ENCODE results near the gene FMC1.
"Not testable (repeated sequence)": the region's sequence is repeated elsewhere in the genome, so short reads cannot be mapped to it uniquely, and the experiment has no call there.

The FMC1 gene

DNA sequence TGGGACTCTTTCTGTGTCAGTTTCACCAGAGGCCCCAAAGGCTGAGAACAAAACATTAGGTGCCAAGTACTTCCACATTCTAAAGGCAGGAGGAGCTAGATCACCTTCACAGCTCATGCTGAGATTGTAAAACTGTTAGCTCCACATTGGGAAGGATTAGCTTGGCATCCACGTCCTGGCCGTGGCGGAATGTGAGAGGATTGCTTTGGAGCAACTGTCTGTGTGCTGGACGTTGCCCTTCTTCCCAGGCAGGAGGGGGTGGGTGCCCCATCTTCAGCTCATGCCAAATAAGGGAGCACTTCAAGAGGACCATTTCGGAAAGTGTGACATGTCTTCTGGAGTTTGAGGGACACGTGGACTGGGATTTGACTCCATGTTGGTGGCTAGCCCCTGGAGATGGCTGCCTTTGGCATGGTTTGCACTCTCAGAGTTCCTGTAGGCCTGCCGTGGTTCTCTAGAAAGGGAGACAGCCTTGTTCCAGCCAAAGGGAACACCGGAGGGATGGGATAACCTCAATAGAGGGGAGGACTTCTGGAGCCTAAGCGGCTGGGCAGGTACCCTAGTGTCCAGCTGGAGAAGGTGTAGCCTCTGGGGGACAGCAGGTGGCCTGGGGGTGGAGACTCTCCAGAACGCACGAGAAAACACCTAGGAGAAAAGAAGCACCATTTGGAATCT lies 19.9 kb upstream of the FMC1 start:
- Histone ChIP-seq H3K4me3 (ENCODE audit: low read depth in 1 of 5, low read length in 5 of 5) (no peak overlapping the region), H3K36me3 (ENCODE audit: control insufficient read depth in 5 of 5, insufficient read depth in 5 of 5, low read length in 5 of 5) (no peaks in the 10 kb centered on the region), H3K9ac (ENCODE audit: low read length in 5 of 5) (no peak overlapping the region), H3K9me3 (ENCODE audit: control insufficient read depth in 5 of 5, low read length in 5 of 5) (no peaks in the 10 kb centered on the region), H3K4me1 (ENCODE audit: control insufficient read depth in 5 of 5, insufficient read depth in 5 of 5, low read length in 5 of 5) (no peaks in the 10 kb centered on the region), H3K27me3 (ENCODE audit: control insufficient read depth in 5 of 5, insufficient read depth in 4 of 5, low read length in 5 of 5) (peaks cover 0 to 3% (median 0%) of the 10 kb centered on the region in 5 donors), H3K27ac (ENCODE audit: low read depth, low read length) (no peak overlapping the region)

DNA sequence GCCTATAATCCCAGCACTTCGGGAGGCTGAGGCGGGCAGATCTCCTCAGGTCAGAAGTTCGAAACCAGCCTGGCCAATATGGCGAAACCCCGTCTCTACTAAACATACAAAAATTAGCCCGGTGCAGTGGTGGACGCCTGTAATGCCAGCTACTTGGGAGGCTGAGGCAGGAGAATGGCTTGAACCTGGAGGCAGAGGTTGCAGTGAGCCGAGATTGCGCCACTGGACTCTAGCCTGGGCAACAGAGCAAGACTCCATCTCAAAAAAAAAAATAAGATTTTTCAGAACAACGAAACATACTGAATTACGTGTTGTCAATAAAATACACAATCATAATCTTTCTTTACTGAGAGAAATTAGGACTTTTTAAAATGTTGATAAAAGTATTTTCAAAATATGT lies 16.4 kb upstream of the FMC1 start:
- H3K27me3 ChIP-seq (ENCODE audit: control insufficient read depth in 5 of 5, insufficient read depth in 4 of 5, low read length in 5 of 5), result not testable (repeated sequence)

DNA sequence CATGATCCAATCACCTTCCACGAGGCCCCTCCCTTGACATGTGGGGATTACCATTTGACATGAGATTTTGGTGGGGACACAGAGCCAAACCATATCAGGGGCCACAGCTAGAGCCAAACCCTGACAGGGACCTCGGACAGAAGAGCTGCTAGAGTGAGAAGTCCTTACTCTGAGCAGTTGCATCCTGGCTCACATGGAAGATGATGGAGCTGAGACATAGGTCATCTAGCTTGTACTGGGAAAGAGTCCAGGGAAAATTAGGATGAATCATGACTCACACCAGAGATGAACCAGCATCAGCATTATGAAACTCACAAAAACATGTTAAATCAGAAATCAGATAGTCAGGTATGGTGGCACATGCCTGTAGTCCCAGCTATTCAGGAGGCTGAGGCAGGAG lies 12.8 kb upstream of the FMC1 start:
- Histone ChIP-seq H3K9me3 (ENCODE audit: control insufficient read depth in 5 of 5, low read length in 5 of 5) (no peaks in the 10 kb centered on the region), H3K9ac (ENCODE audit: low read length in 5 of 5) (no peak overlapping the region), H3K36me3 (ENCODE audit: control insufficient read depth in 5 of 5, insufficient read depth in 5 of 5, low read length in 5 of 5) (no peaks in the 10 kb centered on the region)

More for the DNA sequence above, 16.4 kb upstream of the FMC1 start:
- not testable (repeated sequence) for H3K9me3 ChIP-seq (ENCODE audit: control insufficient read depth in 5 of 5, low read length in 5 of 5); H3K27ac ChIP-seq (ENCODE audit: low read depth, low read length); H3K9ac ChIP-seq (ENCODE audit: low read length in 5 of 5); H3K36me3 ChIP-seq (ENCODE audit: control insufficient read depth in 5 of 5, insufficient read depth in 5 of 5, low read length in 5 of 5); H3K4me3 ChIP-seq (ENCODE audit: low read depth in 1 of 5, low read length in 5 of 5); H3K4me1 ChIP-seq (ENCODE audit: control insufficient read depth in 5 of 5, insufficient read depth in 5 of 5, low read length in 5 of 5)

DNA sequence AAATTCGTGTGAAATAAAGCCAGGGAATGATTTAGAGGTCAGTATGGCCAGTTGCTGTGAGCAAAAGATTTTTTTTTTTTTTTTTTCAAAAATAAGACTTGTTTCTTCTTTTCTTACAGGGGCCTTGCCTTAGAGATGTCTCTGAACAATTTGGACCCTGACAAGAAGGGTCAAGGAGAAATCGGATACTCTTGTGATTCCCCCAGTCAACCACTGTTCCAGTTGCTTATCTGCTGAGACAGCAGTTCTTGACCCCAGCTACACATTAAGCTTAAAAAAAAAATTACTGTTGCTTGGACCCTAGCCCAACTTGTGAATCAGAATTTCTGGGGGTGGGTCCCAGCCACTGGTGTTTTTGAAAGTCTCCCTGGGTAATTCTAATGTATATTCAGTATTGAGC lies 12.0 kb upstream of the FMC1 start:
- no peak overlapping the region for H3K4me3 ChIP-seq (ENCODE audit: low read depth in 1 of 5, low read length in 5 of 5)
- no peaks in the 10 kb centered on the region for H3K4me1 ChIP-seq (ENCODE audit: control insufficient read depth in 5 of 5, insufficient read depth in 5 of 5, low read length in 5 of 5)
- H3K36me3 ChIP-seq (ENCODE audit: control insufficient read depth in 5 of 5, insufficient read depth in 5 of 5, low read length in 5 of 5), result no peaks in the 10 kb centered on the region
- no peaks in the 10 kb centered on the region for H3K27me3 ChIP-seq (ENCODE audit: control insufficient read depth in 5 of 5, insufficient read depth in 4 of 5, low read length in 5 of 5)
- H3K27ac ChIP-seq (ENCODE audit: low read depth, low read length), result no peak overlapping the region
- H3K9ac ChIP-seq (ENCODE audit: low read length in 5 of 5), result no peak overlapping the region
- H3K9me3 ChIP-seq (ENCODE audit: control insufficient read depth in 5 of 5, low read length in 5 of 5), result no peaks in the 10 kb centered on the region

More for the DNA sequence above, 12.8 kb upstream of the FMC1 start:
- Histone ChIP-seq H3K27ac (ENCODE audit: low read depth, low read length) (no peak overlapping the region), H3K4me1 (ENCODE audit: control insufficient read depth in 5 of 5, insufficient read depth in 5 of 5, low read length in 5 of 5) (no peaks in the 10 kb centered on the region), H3K4me3 (ENCODE audit: low read depth in 1 of 5, low read length in 5 of 5) (no peak overlapping the region), H3K27me3 (ENCODE audit: control insufficient read depth in 5 of 5, insufficient read depth in 4 of 5, low read length in 5 of 5) (no peaks in the 10 kb centered on the region)

- Histone ChIP-seq H3K36me3 (ENCODE audit: control insufficient read depth in 5 of 5, insufficient read depth in 5 of 5, low read length in 5 of 5) (no peaks in the 10 kb centered on the region), H3K4me3 (ENCODE audit: low read depth in 1 of 5, low read length in 5 of 5) (no peak overlapping the region), H3K27ac (ENCODE audit: low read depth, low read length) (no peak overlapping the region), H3K9me3 (ENCODE audit: control insufficient read depth in 5 of 5, low read length in 5 of 5) (no peaks in the 10 kb centered on the region), H3K9ac (ENCODE audit: low read length in 5 of 5) (no peak overlapping the region), H3K4me1 (ENCODE audit: control insufficient read depth in 5 of 5, insufficient read depth in 5 of 5, low read length in 5 of 5) (no peaks in the 10 kb centered on the region), H3K27me3 (ENCODE audit: control insufficient read depth in 5 of 5, insufficient read depth in 4 of 5, low read length in 5 of 5) (no peaks in the 10 kb centered on the region)
These were observed 10.7 kb upstream of the FMC1 start for GRCh38 chr7:139330333-139331030.

DNA sequence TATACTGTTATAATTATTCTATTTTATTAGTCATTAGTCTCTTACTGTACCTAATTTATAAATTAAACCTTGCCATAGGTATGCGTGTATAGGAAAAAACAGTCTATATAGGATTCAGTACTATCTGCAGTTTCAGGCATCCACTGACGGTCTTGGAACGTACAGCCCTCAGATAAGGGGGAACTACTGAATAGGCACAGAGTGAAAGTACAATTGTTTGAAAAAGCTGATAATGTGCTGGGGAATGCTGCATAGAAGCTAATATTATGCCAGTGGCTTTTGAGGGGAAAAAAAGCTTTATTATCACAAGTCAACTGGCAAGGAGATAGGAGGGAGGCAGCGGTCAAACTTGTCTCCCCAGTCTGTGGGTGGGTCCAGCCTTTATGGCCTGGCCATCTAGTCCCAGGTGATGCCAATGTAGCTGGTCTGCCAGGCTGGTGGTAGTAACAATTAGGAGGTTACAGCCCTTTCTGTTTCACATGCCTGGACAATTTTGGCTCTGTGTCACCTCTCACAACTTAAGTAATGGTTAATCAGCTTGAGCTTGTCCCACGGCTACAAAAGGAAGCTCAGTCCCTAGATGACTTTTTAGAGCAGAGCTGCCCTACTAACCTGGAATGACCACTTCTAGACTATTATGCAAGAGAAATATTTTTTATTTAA lies 8.3 kb upstream of the FMC1 start:
- Histone ChIP-seq H3K9ac (ENCODE audit: low read length in 5 of 5) (no peak overlapping the region), H3K27ac (ENCODE audit: low read depth, low read length) (no peak overlapping the region), H3K27me3 (ENCODE audit: control insufficient read depth in 5 of 5, insufficient read depth in 4 of 5, low read length in 5 of 5) (no peaks in the 10 kb centered on the region), H3K36me3 (ENCODE audit: control insufficient read depth in 5 of 5, insufficient read depth in 5 of 5, low read length in 5 of 5) (no peaks in the 10 kb centered on the region), H3K9me3 (ENCODE audit: control insufficient read depth in 5 of 5, low read length in 5 of 5) (no peaks in the 10 kb centered on the region), H3K4me3 (ENCODE audit: low read depth in 1 of 5, low read length in 5 of 5) (no peak overlapping the region), H3K4me1 (ENCODE audit: control insufficient read depth in 5 of 5, insufficient read depth in 5 of 5, low read length in 5 of 5) (no peaks in the 10 kb centered on the region)

DNA sequence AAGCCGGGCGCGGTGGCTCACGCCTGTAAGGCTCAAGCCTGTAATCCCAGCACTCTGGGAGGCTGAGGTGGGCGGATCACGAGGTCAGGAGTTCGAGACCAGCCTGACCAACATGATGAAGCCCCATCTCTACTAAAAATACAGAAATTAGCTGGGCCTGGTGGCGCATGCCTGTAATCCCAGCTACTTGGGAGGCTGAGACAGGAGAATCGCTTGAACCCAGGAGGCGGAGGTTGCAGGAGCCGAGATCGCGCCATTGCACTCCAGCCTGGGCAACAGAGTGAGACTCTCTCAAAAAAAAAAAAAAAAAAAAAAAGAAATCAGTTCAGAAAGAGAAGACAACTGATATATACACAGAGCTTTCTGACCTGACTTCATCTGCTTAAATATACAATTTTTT lies 7.7 kb upstream of the FMC1 start:
- H3K4me1 ChIP-seq (ENCODE audit: control insufficient read depth in 5 of 5, insufficient read depth in 5 of 5, low read length in 5 of 5); H3K27me3 ChIP-seq (ENCODE audit: control insufficient read depth in 5 of 5, insufficient read depth in 4 of 5, low read length in 5 of 5); H3K4me3 ChIP-seq (ENCODE audit: low read depth in 1 of 5, low read length in 5 of 5); H3K9me3 ChIP-seq (ENCODE audit: control insufficient read depth in 5 of 5, low read length in 5 of 5); H3K9ac ChIP-seq (ENCODE audit: low read length in 5 of 5); H3K27ac ChIP-seq (ENCODE audit: low read depth, low read length); H3K36me3 ChIP-seq (ENCODE audit: control insufficient read depth in 5 of 5, insufficient read depth in 5 of 5, low read length in 5 of 5): not testable (repeated sequence)

DNA sequence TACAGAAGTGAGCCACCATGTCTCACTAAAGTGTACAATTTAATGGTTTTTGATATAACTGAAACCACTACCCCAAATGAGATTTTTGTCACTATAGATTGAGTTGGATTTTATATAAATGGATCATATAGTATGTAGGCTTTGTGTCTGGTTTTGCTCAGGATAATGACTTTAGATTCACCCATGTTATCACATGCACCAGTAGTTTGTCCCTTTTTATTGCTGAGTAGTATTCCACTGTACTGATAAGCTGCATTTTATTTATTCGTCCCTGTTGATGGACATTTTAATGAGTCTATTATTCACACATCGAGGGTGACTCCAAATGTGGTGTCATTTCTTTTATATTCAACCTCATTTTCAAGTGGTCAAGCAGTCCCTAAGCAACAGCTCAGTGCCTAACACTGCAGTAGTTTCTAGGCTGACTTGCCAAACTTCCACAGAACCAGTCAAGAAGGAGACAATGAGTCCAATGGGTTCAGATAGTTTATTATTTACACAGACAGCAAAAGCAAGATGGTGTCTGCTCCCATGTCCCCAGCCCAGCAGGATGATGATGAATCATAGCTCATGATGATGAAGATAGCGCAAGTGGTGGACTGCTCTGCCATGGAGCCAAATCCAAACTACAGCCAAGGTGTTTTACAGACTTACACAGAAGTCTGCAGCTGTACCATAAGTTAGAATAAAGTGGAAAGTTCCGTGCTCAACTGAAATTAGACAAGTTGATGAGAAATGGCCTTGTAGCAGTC lies 6.6 kb upstream of the FMC1 start:
- Histone ChIP-seq H3K36me3 (ENCODE audit: control insufficient read depth in 5 of 5, insufficient read depth in 5 of 5, low read length in 5 of 5) (no peaks in the 10 kb centered on the region), H3K4me1 (ENCODE audit: control insufficient read depth in 5 of 5, insufficient read depth in 5 of 5, low read length in 5 of 5) (no peaks in the 10 kb centered on the region), H3K9ac (ENCODE audit: low read length in 5 of 5) (no peak overlapping the region), H3K4me3 (ENCODE audit: low read depth in 1 of 5, low read length in 5 of 5) (no peak overlapping the region), H3K27me3 (ENCODE audit: control insufficient read depth in 5 of 5, insufficient read depth in 4 of 5, low read length in 5 of 5) (no peaks in the 10 kb centered on the region), H3K27ac (ENCODE audit: low read depth, low read length) (no peak overlapping the region), H3K9me3 (ENCODE audit: control insufficient read depth in 5 of 5, low read length in 5 of 5) (peaks cover 0 to 4% (median 0%) of the 10 kb centered on the region in 5 donors)

DNA sequence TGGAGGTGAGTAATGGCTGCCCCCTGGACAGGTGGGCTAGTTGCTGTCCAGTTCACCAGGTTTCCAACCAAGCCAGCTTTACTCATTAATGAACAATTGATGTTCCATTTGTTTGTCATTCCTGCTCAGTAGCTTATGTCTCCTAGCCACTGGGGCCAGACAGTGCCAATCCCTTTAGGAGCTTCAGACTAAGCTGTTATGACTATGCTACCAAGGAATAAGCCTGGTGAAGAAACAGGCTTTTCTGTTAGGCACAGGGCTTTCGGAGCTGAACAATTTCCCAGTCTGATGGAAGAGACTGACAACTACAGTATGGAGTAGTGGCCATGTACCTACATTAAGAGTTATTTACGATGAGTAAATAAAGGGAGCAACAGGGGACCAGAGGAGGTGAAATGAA lies 2.1 kb upstream of the FMC1 start:
- Histone ChIP-seq H3K27ac (ENCODE audit: low read depth, low read length) (no peak overlapping the region), H3K36me3 (ENCODE audit: control insufficient read depth in 5 of 5, insufficient read depth in 5 of 5, low read length in 5 of 5) (no peaks in the 10 kb centered on the region), H3K4me3 (ENCODE audit: low read depth in 1 of 5, low read length in 5 of 5) (no peak overlapping the region), H3K4me1 (ENCODE audit: control insufficient read depth in 5 of 5, insufficient read depth in 5 of 5, low read length in 5 of 5) (peaks cover 9 to 17% (median 11%) of the 10 kb centered on the region in 5 donors), H3K9me3 (ENCODE audit: control insufficient read depth in 5 of 5, low read length in 5 of 5) (peaks cover 0 to 5% (median 0%) of the 10 kb centered on the region in 5 donors), H3K9ac (ENCODE audit: low read length in 5 of 5) (no peak overlapping the region), H3K27me3 (ENCODE audit: control insufficient read depth in 5 of 5, insufficient read depth in 4 of 5, low read length in 5 of 5) (no peaks in the 10 kb centered on the region)

GRCh38 chr7:139339698-139340036 lies 1.5 kb upstream of the FMC1 start:
- Histone ChIP-seq H3K4me1 (ENCODE audit: control insufficient read depth in 5 of 5, insufficient read depth in 5 of 5, low read length in 5 of 5) (peaks cover 9 to 17% (median 11%) of the 10 kb centered on the region in 5 donors), H3K4me3 (ENCODE audit: low read depth in 1 of 5, low read length in 5 of 5) (peak overlapping the region; percentile 66 to 99 (median 93)), H3K27me3 (ENCODE audit: control insufficient read depth in 5 of 5, insufficient read depth in 4 of 5, low read length in 5 of 5) (no peaks in the 10 kb centered on the region), H3K36me3 (ENCODE audit: control insufficient read depth in 5 of 5, insufficient read depth in 5 of 5, low read length in 5 of 5) (no peaks in the 10 kb centered on the region), H3K27ac (ENCODE audit: low read depth, low read length) (peak overlapping the region; percentile 98), H3K9me3 (ENCODE audit: control insufficient read depth in 5 of 5, low read length in 5 of 5) (peaks cover 0 to 5% (median 0%) of the 10 kb centered on the region in 5 donors), H3K9ac (ENCODE audit: low read length in 5 of 5) (no peak overlapping the region)

Data from subcutaneous abdominal adipose tissue (tissue), 5 donors.